Hematopoietic multipotent progenitor cell (in vitro differentiated cells): ENCODE results near the gene LRRC56. TPM values are rescaled to one million over a fixed set of nuclear protein-coding genes. Genes with fewer than 3 reads are reported as not detected.
A peak's percentile ranks its signal among the peaks of the same experiment; 100 is the strongest.

ENCODE experiments used
- DNase-seq, 3 donors: peaks; one replicate each; pipeline ENCODE4 v3.0.0-alpha.2; 2011 to 2015; ENCODE audit warnings: low read depth in 2 of 3, low spot score in 2 of 3
- total RNA-seq: library from RNA; depleted of rRNA; stranded (reverse); fragments of >200 nt; gene quantifications from one replicate; pipeline ENCODE4 v1.2.3, GENCODE V29; 2012

The LRRC56 gene
- total RNA-seq, 1 donor, result 3.5 TPM

DNA sequence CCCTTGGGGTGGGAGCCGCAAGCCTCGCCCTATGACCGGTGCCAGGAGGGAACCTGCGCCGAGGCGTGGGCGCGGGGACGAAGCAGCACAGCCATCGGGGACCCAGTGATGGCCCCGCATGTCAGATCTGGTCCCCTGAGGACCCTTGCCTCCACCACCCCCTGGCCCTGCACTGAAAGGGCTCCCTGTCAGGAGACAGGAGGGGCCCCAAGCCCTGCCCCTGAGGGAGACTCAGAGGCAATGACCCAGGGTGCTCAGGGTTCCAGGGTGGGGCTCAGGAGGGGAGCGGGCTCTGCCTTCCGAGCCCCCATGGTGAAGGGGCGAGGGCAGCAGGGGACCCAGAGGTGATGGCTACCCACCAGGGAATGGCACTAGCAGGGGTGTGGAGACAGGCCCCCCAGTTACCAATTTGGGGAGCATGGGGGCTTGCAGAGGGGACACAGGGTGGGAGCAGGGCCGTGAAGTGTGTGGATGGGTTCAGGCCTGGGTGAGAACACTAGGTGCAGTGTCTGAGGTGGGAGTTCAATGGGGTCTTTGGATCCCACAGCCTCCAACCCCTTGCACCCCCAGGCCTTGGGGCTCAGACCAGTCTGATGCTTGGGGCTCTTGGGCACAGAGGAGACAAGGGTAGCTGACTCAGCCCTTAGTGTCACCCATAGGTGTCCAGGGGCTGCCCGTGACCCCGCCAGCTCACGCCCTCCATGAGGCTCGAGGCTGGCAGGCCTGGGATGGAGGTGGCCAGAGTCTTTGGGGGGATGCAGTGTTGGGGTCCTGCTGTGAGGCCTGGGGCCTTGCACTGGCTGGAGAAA lies 499 bp downstream of the LRRC56 start:
- no peak for DNase-seq

DNA sequence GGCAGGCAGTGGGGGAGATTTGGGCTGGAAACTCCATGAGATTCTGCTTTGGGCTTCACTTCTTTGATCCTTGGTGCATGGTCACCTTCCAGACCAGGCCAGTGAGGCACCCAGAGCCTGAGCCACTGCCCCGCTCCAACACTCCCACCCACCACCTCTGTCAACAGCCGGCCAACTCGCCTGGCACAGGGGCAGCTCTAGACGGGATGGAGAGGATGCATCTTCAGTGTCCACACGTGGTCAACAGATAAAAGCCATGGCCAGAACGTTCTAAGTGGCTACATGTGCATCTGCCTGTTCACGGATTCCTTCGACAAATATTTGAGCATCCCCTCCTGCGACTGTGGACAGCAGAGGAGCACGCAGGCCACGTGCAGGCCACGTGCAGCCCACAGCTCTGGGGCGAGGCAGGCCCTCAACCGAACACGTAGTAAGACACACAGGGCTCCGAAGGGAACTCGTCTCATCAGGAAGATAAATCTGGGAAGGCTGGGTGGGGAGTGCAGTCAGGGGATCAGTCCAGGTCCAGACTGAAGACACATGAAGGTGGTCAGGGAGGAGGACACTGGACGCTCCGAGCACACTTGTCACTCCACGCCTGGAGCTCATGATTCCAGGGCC lies 1.2 kb downstream of the LRRC56 start:
- no peak for DNase-seq

DNA sequence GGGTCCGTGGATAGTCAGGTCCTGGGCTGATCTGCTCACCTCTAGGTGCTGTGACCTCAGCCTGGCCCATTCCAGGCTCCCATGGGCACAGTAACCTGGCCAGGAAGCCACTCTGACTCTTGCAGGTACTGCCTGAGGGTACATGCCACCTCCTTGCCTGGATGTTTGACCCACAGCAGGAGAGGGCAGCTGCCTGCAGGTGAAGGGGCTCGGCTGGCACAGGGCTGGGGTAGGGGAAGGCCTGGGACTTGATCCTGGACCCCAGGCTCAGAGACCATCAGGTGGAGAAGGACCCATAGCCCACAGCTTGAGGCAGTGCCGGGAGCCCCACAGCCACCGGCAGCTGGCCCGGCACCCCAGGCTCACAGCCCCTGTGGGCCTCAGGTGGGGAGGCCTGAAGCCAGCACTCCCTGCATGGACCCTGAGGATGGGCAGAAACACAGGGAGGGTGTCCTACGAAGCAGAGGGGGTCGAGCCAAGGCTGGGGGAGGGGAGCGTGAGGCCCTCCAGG lies 2.7 kb downstream of the LRRC56 start:
- no peak for DNase-seq

DNA sequence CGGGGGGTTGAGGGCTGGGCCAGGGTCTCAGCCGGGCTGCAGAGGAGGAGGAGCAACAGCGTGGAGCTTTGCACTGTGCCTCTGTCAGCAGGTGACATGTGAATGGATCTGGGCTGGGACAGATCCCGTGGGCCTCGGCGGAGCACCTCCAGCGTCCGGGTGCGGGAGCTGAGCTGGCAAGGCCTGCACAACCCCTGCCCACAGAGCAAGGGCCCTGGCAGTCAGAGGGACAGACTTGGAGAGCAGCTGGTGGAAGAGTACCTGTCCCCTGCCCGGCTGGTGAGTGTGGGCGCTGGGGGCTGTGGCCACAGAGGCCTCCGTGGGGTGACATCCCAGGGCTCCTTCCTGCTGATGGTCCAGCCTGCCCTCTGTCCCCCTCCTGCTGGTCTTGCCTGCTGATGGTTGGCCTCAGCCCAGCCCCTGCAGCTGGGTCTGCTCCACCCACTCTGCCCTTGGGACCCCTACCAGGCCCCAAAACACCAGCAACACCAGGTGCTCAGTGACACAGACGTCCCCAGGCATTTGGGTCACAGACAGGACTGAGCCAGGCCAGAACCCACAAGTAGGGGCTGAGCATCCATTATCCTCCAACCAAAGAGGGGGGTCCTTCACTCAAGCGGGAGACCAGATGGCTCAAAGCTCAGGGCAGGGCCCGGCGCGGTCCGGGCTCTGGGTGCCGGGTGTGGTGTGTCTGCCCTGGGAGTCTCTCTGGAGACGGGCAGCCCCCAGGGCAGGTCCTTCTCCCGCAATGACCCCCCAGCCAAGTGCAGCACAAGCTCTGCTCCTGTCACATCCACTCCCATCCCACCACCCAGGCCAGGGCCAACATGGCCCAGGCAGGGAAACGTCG lies 3.5 kb downstream of the LRRC56 start:
- DNase-seq, result no peak

DNA sequence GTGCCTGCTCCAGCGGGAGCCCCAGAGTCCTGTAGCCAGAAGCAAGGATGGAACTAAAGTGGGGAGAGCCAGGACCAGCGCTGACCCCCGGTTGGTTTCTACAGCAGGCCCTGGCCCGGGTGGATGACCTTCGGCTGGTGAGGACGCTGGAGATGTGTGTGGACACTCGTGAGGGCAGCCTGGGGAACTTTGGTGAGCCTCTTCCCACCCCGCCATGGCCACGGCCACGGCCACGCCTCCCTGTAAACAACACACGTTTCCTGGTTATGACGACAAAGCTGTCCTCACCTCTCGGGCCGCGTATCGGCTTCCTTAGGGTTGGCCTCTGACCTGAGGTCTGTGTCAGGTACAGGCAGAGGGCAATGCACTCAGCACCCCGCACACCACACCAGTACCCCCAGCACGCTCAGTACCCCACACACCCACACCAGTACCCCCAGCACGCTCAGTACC lies 4.1 kb downstream of the LRRC56 start:
- DNase-seq, result no peak

DNA sequence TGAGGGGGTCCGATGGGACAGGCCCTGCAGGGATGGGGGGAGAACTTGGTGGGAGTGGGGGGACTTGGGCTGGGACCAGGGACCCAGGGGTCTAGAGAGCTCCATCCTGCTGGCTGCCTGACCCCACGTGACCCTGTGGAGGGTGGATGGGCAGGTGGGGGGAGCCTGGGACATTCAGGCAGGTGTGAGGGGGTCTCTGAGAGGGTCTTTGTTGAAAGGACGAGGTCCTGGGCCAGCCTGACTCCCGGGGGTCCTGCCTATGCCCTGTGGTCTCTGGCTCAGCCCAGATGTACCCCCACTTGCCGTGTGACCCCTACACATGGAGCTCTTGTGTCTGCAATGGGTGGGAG lies 7.5 kb downstream of the LRRC56 start:
- DNase-seq, result no peak

DNA sequence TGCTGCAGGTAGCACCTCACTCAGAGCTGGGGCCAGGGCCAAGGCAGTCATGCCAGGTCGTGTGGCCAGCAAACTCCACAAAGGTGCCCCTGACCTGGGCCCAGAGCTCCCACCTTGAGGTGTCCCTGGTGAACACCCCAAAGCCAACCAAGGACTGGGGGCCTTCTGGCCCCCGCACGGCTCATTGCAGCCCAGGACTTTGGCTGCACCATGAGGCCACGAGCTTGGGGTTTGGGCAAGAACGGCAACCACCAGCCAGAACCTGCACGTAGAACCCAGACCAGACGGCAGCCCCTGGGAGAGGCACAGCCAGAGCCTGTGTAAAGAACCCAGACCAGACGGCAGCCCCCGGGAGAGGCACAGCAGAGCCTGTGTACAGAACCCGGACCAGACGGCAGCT lies 7.8 kb downstream of the LRRC56 start:
- DNase-seq, result no peak

DNA sequence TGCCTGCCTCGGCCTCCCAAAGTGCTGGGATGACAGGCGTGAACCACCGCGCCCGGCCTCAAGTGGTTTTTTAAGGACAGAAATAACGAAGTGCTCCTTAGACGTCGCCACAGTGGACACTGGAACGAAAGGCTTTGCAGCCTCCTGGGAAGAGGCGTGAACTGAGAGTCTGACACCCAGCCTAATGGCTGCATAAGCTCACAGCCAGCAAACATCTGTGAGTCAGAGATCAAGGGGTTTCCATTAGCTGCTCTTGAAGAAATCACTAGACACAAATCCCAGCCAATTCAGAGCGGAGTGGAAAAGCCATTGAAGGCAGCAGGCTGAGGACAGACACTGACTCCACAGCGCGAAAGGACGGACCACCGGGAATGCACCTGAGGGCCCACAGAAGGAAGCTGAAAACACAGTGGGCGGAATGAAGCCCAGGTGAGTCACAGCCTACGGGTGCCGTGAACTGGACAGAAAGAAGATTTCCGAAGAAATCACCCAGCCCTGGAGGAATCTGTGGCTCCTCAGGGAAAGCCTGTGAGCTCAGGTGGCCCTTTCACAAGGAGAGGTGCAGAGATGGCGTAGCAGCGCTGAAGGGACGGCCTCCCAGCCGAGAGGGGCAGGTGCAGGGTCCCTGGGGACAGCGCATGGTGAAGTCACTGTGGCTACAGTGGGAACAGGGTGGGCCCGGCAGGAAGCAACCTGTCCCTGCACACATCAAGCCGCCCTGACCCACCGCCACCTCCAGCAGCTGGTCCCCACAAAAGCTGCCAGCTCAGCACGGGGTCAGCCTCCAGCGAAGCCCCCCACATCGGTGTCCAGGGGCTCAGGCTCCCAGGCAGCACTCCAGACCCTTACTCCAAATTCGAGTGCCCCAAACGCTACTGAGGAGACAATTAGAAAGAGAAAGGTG lies 11.6 kb downstream of the LRRC56 start:
- no peak for DNase-seq

DNA sequence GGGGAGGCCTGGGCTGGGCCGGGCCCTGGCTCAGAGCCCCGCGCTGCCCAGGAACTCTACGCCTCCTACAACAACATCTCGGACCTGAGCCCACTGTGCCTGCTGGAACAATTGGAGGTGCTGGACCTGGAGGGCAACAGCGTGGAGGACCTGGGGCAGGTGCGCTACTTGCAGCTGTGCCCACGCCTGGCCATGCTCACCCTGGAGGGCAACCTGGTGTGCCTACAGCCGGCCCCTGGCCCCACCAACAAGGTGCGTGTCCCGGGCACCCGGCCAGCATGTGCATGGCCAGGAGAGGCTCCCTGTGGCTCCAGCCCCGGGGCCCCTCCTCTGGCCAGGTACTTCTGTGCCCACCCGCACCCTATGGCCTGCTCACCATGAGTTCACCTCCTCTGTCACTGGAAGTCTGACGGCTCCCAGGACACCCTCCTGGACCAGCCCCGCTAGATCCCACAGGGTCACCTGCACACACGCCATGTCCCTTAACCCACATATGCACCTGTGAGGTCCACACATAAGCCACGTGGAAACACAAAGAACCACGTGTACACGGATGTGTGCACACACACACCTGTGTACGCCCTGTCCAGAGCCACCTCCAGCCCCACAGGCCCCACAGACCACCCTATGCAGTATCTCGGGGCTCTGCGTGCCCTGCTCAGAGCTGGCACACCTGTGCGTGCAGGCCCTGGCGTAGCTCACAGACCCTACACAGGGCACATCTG lies 12.9 kb downstream of the LRRC56 start:
- no peak for DNase-seq

DNA sequence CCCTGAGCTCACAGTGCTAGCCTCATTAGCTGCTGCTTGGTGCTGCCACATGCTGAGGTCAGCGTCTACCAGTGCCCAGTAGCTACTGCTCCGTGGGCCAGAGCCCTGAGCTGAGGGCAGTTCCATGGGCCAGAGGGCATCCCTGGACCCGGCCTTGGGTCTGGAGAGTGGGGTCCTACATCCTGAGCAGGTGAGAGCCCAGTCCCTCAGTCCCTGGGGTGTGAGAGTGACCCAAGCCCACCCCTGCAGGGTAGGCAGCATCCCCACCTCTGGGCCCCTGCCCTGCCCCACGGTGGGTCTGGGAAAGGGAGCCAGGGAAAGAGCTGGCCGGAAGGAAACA lies 13.4 kb downstream of the LRRC56 start:
- no peak for DNase-seq

DNA sequence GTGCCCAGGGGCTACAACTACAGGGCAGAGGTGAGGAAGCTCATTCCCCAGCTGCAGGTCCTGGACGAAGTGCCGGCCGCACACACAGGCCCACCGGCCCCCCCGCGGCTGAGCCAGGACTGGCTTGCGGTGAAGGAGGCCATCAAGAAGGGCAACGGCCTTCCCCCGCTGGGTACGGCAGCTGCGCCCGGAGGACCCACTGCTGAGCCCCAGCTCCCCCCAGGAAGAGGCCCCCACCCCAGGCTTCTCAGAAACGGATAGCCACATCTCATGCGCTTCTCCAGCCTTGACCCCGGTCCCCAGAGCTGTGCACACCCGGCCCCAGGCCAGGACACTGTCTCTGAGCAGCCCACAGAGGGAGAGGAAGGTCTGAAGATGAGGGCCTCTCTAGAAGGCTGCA lies 13.8 kb downstream of the LRRC56 start:
- DNase-seq, result no peak

DNA sequence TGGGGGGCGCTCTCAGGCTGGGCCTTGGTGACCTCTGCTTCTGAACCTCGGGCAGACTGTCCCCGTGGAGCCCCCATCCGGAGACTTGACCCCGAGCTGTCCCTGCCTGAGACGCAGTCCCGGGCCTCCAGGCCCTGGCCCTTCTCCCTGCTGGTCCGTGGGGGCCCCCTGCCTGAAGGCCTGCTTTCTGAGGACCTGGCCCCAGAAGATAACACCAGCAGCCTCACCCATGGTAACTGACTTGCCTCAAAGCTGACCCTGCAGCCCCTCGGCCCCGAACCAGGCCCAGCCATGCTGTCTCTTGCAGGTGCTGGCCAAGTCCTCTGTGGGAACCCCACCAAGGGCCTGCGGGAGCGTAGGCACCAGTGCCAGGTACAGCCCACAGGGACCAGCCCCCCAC lies 14.3 kb downstream of the LRRC56 start:
- DNase-seq, result no peak

DNA sequence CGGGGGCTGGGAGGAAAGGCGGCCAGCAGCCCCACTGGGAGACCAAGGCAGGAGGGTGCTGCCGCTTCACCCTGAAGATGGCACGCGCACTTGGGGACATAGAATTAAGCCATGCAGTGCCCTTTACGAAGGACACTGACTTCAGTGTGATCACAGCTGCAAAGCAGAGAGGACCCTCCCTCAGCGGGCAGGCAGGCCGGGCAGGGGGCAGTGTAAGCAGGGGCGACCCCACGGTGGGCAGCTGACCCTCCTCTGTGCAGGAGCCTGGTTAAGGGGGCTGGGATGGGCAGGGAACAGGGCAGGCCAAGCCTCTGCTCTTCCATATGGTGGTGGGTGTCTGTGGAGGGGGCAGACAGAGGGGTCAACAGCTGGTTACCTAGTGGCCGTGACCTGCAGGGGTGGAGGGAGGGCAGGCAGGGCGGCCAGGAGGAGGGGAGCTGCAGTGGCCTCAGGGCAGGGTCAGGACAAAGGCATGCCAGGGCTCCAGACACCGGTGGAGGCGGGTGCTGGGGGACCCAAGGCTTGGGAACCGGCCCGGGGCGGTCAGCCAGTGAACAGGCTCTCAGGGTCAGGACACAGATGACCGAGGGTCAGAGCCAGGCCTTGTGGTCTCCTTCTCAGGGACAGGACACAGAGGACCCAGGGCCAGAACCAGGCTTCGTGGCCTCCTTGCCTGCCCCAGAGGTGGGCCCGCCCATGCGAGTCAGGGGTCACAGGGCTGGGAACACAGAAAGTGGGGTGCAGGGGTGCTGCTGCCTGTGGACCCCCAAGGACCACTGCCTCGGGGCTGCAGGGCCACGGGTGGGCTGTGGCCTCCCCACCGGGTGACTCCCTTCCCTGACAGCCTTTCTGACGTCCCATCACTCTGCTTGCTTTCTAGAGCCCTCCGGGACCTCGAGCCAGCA lies 16.0 kb downstream of the LRRC56 start:
- DNase-seq, result no peak

DNA sequence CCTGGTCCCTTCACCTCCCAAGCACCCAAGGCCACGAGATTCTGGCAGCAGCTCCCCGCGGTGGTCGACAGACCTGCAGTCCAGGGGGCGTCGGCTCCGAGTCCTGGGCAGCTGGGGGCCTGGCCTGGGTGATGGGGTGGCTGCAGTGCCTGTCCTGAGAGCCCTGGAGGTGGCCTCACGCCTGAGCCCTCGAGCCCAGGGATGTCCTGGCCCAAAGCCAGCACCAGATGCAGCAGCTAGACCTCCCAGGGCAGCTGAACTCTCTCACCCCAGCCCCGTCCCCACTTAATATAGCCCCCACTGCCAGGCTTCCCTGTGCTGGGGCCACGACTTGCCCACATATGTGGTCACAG lies 16.6 kb downstream of the LRRC56 start:
- no peak for DNase-seq

DNA sequence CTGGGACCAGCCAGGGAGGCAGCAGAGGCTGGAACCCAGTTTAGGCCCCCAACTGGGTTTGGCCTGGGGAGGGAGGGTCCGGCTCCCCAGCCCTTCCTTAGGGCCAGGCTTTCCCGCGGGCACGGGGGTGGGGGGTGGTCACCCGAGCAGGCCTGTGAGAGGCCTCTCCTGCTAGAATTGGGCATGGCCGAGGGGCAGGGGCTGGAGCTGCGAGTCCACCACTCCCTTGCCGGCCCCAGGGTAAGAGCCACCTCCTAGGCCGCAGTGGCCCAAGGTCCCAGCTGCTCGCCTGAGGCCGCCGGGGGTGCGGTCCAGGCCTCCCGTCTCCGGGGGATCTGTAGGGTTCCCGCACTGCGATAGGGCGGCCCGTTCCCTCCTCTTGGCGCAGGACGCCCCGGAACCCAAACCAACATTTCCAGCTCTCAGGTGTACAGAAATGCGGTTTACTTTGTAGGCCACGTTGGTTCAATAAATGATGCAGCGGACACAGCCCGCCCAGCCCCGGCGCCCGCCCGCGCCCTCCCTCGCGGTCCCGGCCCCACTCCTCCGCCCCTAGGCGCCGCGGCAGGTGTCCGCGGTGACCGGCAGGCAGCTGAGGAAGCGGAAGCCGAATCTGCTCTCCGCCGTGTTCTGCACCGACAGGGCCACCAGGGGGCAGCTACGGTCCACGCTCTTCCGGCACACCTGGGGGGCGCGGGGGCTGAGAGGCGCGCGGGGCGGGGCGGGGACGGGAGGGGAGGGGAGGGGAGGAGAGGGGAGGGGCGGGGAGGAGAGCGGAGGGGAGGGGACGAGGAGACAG lies 17.3 kb downstream of the LRRC56 start:
- DNase-seq, result peak in 2 of 3 donors; percentile 72 to 73

DNA sequence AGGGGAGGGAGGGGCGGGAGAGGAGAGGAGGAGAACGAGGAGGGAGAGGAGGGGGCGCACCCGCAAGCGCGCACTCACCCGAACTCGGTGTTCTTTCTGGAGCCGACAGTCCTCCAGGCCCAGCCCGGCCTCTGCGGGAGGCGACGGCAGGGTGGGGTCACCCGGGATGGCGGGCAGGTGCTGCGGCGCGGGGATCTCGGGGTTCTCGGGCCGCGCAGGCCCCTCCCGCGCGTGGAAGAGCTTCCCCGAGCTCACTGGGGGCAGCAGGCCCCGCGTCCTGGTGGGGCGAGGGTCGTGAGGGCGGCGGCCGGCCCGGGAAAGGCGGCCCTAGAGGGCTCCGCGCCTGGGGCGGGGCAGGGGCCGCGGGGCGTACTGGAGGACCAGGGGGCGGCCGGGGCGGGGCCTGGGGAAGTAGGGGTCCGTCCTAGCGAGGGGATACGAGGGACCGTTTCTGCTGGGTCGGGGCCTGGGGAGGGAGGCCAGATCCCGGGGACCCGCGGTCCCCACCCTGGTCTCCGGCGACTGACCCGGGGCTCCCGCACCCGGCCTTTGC lies 18.0 kb downstream of the LRRC56 start:
- DNase-seq, result no peak

DNA sequence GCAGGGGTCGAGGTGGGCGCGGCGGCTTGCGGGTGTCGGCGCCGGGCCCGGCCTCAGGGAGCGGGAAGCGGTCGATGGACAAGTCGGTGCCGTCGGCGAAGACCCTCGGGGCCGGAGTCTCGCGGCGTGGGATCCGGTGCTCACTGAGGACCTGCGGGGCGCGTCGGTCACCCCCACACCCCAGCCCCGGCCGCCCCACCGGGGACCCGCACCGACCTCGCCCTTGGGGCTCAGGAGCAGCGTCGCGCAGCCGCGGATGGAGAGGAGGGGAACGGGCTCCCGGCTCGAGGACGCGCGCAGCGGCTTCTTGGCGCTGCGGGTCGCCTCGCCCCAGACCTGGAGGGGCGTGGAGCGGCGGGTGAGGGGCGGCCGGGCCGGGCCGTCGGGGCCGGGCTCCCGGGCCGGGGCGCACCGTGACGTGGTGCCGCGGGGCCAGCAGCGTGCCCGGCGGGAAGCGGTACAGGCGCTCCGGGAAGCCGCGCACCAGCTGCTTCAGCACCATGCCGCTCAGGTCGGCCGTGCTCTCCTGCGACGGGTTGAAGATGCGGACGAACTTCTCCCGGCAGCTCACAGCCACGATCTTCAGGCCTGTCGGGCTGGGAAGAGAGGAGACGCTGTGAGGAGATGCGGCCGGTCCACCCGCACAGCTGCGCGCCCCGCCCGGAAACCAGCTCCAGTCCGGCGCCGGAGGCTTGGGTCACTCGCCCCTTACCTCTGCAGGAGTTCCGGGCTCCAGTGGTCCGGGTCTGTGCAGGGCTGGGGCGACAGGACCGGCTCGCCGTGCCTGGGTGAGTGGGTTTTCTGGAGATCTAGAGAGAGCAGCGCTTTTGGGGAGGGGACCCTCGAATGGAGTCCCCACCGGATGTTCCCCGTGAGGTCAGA lies 18.7 kb downstream of the LRRC56 start:
- no peak for DNase-seq
